GM12872 (cell line): Measurements from ENCODE around the gene BPGM.

Source experiments
- CTCF ChIP-seq: IDR thresholded peaks from 3 replicates; pipeline ENCODE4 v1.5.1; 2011; ENCODE audit warnings: low read depth, mild to moderate bottlenecking, low read length, moderate library complexity; ENCODE audit not compliant: insufficient read depth

BPGM gene

DNA sequence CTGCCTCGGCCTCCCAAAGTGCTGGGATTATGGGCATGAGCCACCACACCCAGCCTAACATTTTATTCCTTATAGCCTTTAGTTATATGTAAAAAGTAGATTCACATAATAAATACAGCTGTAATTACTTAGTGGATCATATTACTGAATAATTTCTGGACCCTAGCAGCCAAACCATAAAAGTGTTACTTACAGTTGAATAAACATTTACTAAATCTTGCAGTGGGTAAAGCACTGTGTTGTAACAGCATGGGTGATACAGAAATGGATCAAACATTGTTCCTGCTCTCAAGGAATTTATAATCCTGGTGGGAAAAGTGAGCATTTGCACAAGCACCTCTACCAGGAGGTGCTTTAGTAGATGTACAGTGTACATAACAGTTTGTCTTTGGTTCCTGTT is 25.0 kb downstream of the BPGM start:
- no peak for TF ChIP-seq CTCF

- TF ChIP-seq CTCF: no peak
These were observed 27.8 kb downstream of the BPGM start for GRCh38 chr7:134674424-134674823.

- no peak for TF ChIP-seq CTCF
These were observed 30.1 kb downstream of the BPGM start for GRCh38 chr7:134676743-134677142.

DNA sequence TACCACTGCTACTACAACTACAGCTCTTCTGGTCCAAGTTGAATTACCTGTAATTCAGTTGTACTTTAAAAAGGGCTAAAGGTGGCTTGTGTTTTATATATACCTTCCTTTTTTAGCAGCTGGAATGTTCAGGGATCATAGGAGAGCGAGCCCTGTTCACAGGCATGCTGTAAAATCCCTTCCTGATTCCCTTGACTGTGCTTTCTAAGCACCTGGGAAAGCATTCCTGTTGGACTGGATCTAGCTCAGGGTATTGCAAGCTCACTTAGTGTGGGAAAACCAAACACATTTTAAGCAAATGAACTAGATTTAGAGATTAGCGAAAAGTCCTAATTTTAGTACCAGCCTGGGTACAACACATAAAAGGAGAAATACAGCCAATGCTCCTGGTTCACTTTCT is 31.5 kb downstream of the BPGM start:
- TF ChIP-seq CTCF: no peak

DNA sequence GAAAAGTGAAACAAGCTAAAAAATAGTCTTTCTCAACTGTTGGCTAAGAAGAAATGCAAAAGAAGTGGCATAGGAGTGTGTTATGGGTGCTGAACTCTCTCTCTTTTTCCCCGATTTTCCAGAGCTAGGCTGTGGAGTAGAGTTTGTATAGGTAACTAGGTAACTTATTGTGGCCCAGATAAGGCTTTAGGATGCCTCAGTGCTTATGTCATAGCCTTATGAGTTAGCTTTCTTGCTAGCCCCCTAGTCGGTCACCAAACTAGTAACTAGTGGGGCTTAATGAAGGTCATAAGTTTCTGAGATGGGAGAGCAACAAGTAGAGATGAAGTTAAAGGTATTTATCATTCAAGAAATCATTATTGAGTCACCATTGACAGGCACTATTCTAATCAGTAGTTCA is 32.4 kb downstream of the BPGM start:
- TF ChIP-seq CTCF: no peak

DNA sequence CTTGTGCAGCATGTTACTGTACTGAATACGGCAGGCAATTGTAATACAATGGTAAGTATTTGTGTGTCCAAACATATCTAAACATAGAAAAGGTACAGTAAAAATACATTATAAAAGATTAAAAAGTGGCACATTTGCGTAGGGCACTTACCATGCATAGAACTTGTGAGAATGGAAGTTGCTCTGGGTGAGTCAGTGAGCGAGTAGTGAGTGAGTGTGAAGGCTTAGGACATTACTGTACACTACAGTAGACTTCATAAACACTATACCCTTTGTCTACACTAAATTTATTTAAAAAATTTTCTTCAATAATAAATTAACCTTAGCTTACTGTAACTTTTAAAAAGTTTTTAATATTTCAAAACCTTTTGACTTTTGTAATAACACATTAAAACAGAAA is 37.5 kb downstream of the BPGM start:
- no peak for TF ChIP-seq CTCF

- TF ChIP-seq CTCF: no peak
These were observed 38.6 kb downstream of the BPGM start for GRCh38 chr7:134685250-134685649.

DNA sequence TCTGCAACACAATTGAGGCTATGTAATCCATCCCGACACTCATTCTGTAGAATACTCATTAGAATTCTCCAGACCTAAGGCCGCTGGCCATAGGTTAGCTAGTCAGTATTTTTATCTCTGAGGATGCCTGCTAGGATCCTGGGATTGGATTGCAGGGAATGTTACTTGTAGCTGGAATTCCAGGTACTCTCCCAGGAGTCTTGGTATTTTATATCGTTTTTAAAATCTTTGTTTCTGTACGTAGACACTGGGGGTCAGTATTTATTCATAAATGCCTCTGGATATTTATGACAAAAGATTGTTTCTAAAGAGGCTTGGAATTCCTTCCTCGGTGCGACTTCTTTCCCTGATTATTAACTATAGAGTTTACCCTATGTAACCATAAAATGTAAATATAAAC is 40.1 kb downstream of the BPGM start:
- no peak for TF ChIP-seq CTCF
